ENCODE results near the gene AMPD2. TPM values are rescaled to one million over a fixed set of nuclear protein-coding genes. Genes with fewer than 3 reads are reported as not detected.

The AMPD2 gene
- total RNA-seq, 1 experiment from 2014 or later, result 69.9 TPM

DNA sequence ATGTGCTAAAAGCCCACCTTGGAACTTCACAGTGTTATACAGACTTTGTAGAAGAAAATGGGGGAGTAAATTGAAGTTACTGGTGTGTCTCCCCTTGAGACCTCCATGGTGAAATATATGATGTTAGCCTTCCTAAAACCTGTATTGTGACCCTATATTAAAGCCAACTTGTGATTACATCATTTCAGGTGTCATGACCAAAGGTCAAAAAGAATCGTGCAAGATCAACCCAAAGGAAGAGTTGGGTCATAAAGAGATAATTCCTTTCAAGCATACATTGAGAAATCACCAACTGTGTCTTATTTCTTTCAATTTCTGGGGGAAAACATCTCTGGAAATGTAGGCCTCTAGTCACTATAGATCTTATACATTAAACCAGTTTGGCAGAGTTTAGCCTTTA, 34.9 kb upstream of the AMPD2 start:
- Histone ChIP-seq H3K4me3 (replicated peaks in 1 of 2; ENCODE audit: low read depth in 1 of 2, low read length in 2 of 2) (no peak overlapping the region), H3K27me3 (ENCODE audit: insufficient read depth, low read length) (no peaks in the 10 kb centered on the region), H3K27ac (ENCODE audit: low read depth, low read length) (no peak overlapping the region), H3K9me2 (ENCODE audit: insufficient read depth) (no peaks in the 10 kb centered on the region), H3K4me1 (ENCODE audit: control insufficient read depth in 1 of 2, insufficient read depth in 2 of 2, low read length in 2 of 2) (no peaks in the 10 kb centered on the region), H3K79me2 (ENCODE audit: insufficient read depth, low read length) (peaks cover 4% of the 10 kb centered on the region; the same call in 1 of the 2 replicates), H3K9ac (ENCODE audit: low read length) (no peak overlapping the region), H4K20me1 (ENCODE audit: insufficient read depth) (no peaks in the 10 kb centered on the region), H3K36me3 (ENCODE audit: control insufficient read depth in 1 of 2, insufficient read depth in 2 of 2, low read length in 2 of 2) (peaks cover 28 to 31% of the 10 kb centered on the region in 2 experiments), H2AFZ (ENCODE audit: low read depth, low read length, poor library complexity, severe bottlenecking) (no peak overlapping the region), H3K4me2 (ENCODE audit: low read length) (no peak overlapping the region), H3K9me3 (ENCODE audit: control insufficient read depth in 1 of 2, insufficient read depth in 1 of 2, low read depth in 1 of 2, low read length in 2 of 2) (no peaks in the 10 kb centered on the region)
- TSS peak; percentile 4 for BruUV-seq (replicated peaks)
- DNase-seq (ENCODE audit: low read depth, low spot score) (no peak), ATAC-seq (no peak)
- POLR2A ChIA-PET, result no interaction called here
- intact Hi-C loops (cut with micrococcal nuclease), result no loop called here
- TF ChIP-seq SP1 (IDR thresholded peaks at IDR 0.05; ENCODE audit: low read depth), result no peak
- no peak for TF ChIP-seq ZFX (IDR thresholded peaks at IDR 0.05)
- TF ChIP-seq SRF (IDR thresholded peaks at IDR 0.05; ENCODE audit: low read depth), result no peak
- TF ChIP-seq POLR2AphosphoS5 (IDR thresholded peaks at IDR 0.05; ENCODE audit: low read depth, low read length), result no peak
- TF ChIP-seq TCF7L2 (IDR thresholded peaks at IDR 0.05; ENCODE audit: borderline replicate concordance, extremely low read depth, insufficient read depth, insufficient read length), result no peak
- no peak for TF ChIP-seq CBX3 (IDR thresholded peaks at IDR 0.05; ENCODE audit: low read depth)
- TF ChIP-seq ELF1 (IDR thresholded peaks at IDR 0.05; ENCODE audit: borderline replicate concordance, low read depth), result no peak
- TF ChIP-seq JUND (IDR thresholded peaks at IDR 0.05), result no peak
- TF ChIP-seq EZH2phosphoT487 (IDR thresholded peaks at IDR 0.05; ENCODE audit: borderline replicate concordance), result no peak
- TF ChIP-seq RAD21 (IDR thresholded peaks at IDR 0.05; ENCODE audit: low read depth), result no peak
- TF ChIP-seq, protein P1, sequence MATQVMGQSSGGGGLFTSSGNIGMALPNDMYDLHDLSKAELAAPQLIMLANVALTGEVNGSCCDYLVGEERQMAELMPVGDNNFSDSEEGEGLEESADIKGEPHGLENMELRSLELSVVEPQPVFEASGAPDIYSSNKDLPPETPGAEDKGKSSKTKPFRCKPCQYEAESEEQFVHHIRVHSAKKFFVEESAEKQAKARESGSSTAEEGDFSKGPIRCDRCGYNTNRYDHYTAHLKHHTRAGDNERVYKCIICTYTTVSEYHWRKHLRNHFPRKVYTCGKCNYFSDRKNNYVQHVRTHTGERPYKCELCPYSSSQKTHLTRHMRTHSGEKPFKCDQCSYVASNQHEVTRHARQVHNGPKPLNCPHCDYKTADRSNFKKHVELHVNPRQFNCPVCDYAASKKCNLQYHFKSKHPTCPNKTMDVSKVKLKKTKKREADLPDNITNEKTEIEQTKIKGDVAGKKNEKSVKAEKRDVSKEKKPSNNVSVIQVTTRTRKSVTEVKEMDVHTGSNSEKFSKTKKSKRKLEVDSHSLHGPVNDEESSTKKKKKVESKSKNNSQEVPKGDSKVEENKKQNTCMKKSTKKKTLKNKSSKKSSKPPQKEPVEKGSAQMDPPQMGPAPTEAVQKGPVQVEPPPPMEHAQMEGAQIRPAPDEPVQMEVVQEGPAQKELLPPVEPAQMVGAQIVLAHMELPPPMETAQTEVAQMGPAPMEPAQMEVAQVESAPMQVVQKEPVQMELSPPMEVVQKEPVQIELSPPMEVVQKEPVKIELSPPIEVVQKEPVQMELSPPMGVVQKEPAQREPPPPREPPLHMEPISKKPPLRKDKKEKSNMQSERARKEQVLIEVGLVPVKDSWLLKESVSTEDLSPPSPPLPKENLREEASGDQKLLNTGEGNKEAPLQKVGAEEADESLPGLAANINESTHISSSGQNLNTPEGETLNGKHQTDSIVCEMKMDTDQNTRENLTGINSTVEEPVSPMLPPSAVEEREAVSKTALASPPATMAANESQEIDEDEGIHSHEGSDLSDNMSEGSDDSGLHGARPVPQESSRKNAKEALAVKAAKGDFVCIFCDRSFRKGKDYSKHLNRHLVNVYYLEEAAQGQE (IDR thresholded peaks at IDR 0.05; ENCODE audit: low read depth), result no peak
- no peak for TF ChIP-seq EZH2 (IDR thresholded peaks at IDR 0.05)
- TF ChIP-seq ZNF274 (IDR thresholded peaks at IDR 0.05; ENCODE audit: low read depth, low read length), result no peak
- RAD21 ChIA-PET (ENCODE audit: low non-redundant PET in 1 of 2, low total read pairs in 2 of 2, uncharacterized antibody in 2 of 2, unreplicated experiment in 2 of 2), result no interaction called here
- CTCF ChIA-PET, result no interaction called here
